DND-41 (cell line): Measurements from ENCODE around the gene PLPP3.

Source experiments
- ATAC-seq: fragments of 200-7000 bp; cut with Tn5 transposase; 3 replicates; pipeline ENCODE4 v1.9.1; 2021; ENCODE audit warnings: low read depth; ENCODE audit not compliant: insufficient read depth
- DNase-seq: peaks from one replicate; pipeline ENCODE4 v3.0.0-alpha.2; 2020
- H2AFZ ChIP-seq: 2 replicates; pipeline ENCODE4 v1.6.0; 2012; ENCODE audit warnings: low read depth, low read length
- H3K27ac ChIP-seq: 2 replicates; pipeline ENCODE4 v1.5.1; 2012; ENCODE audit warnings: low read length, inconsistent platforms
- H3K27me3 ChIP-seq: fragments of 200-600 bp; sonication (generic); 2 replicates; pipeline ENCODE4 v1.6.0; 2012; ENCODE audit warnings: low read length, mild to moderate bottlenecking, inconsistent platforms; ENCODE audit not compliant: insufficient read depth, poor library complexity
- H3K36me3 ChIP-seq: 2 replicates; pipeline ENCODE4 v1.5.1; 2012; ENCODE audit warnings: low read length, inconsistent platforms; ENCODE audit not compliant: insufficient read depth
- H3K4me1 ChIP-seq: 2 replicates; pipeline ENCODE4 v1.5.1; 2012; ENCODE audit warnings: mild to moderate bottlenecking, low read length; ENCODE audit not compliant: insufficient read depth
- H3K4me2 ChIP-seq: 2 replicates; pipeline ENCODE4 v1.6.0; 2012; ENCODE audit warnings: mild to moderate bottlenecking, moderate library complexity, low read length, inconsistent platforms; ENCODE audit not compliant: insufficient read depth
- H3K4me3 ChIP-seq, 2 experiments: fragments of 200-600 bp in 1 of 2; shearing (Covaris generic) in 1 of 2; 2 replicates each; pipeline ENCODE4 v1.5.1; 2012 to 2016; ENCODE audit warnings: inconsistent platforms in 2 of 2, low read length in 2 of 2, mild to moderate bottlenecking in 2 of 2, low read depth in 1 of 2, moderate library complexity in 1 of 2
- H3K79me2 ChIP-seq: 2 replicates; pipeline ENCODE4 v1.6.0; 2012; ENCODE audit warnings: low read length, inconsistent platforms; ENCODE audit not compliant: insufficient read depth
- H3K9ac ChIP-seq: 2 replicates; pipeline ENCODE4 v1.6.0; 2012; ENCODE audit warnings: low read depth, mild to moderate bottlenecking, inconsistent platforms, low read length, moderate library complexity
- H3K9me3 ChIP-seq: 2 replicates; pipeline ENCODE4 v1.5.1; 2012; ENCODE audit warnings: low read length, moderate library complexity, mild to moderate bottlenecking, inconsistent platforms; ENCODE audit not compliant: insufficient read depth, severe bottlenecking
- H4K20me1 ChIP-seq: 2 replicates; pipeline ENCODE4 v1.6.0; 2012; ENCODE audit warnings: low read length; ENCODE audit not compliant: insufficient read depth
- EZH2 ChIP-seq: IDR thresholded peaks from 3 replicates; pipeline ENCODE4 v1.6.1; 2012; ENCODE audit warnings: borderline replicate concordance, low read depth, mild to moderate bottlenecking, moderate library complexity, low read length, inconsistent platforms; ENCODE audit not compliant: severe bottlenecking
- TF ChIP-seq, protein P1 (sequence below): IDR thresholded peaks from 2 replicates; pipeline ENCODE4 v1.5.1; 2012; ENCODE audit warnings: borderline replicate concordance, low read length, moderate library complexity, mild to moderate bottlenecking; ENCODE audit not compliant: poor library complexity, severe bottlenecking; ENCODE audit errors: extremely low read depth

The PLPP3 gene

DNA sequence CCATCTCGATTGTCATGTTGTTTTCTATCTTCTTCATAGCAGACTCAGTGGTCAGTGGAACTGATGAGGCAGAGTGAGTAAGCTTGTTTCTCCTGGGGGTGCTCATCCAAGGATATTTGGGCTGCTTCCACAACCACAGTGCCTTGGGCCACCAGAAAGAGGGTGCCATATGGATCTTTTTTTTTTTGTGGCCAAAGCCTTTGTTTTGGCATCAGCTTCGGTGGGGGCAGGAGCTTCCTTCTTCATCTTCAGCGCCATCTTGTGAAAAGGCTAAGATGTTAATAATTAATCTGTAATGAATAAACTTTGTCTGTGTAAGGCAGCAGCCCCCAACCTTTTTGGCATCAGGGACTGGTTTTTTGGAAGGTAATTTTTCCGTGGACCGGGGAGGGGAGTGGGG, 6.6 kb upstream of the PLPP3 start:
- Histone ChIP-seq H3K9me3 (no peaks in the 10 kb centered on the region), H3K4me2 (no peak overlapping the region), H3K9ac (no peak overlapping the region), H3K36me3 (no peaks in the 10 kb centered on the region), H3K4me1 (no peaks in the 10 kb centered on the region), H3K4me3 (no peak overlapping the region), H3K27me3 (no peaks in the 10 kb centered on the region), H2AFZ (no peak overlapping the region), H4K20me1 (no peaks in the 10 kb centered on the region), H3K27ac (no peak overlapping the region), H3K79me2 (no peaks in the 10 kb centered on the region)
- ATAC-seq (no peak), DNase-seq (no peak)
- TF ChIP-seq, protein P1, sequence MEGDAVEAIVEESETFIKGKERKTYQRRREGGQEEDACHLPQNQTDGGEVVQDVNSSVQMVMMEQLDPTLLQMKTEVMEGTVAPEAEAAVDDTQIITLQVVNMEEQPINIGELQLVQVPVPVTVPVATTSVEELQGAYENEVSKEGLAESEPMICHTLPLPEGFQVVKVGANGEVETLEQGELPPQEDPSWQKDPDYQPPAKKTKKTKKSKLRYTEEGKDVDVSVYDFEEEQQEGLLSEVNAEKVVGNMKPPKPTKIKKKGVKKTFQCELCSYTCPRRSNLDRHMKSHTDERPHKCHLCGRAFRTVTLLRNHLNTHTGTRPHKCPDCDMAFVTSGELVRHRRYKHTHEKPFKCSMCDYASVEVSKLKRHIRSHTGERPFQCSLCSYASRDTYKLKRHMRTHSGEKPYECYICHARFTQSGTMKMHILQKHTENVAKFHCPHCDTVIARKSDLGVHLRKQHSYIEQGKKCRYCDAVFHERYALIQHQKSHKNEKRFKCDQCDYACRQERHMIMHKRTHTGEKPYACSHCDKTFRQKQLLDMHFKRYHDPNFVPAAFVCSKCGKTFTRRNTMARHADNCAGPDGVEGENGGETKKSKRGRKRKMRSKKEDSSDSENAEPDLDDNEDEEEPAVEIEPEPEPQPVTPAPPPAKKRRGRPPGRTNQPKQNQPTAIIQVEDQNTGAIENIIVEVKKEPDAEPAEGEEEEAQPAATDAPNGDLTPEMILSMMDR: no peak
- TF ChIP-seq EZH2: no peak

DNA sequence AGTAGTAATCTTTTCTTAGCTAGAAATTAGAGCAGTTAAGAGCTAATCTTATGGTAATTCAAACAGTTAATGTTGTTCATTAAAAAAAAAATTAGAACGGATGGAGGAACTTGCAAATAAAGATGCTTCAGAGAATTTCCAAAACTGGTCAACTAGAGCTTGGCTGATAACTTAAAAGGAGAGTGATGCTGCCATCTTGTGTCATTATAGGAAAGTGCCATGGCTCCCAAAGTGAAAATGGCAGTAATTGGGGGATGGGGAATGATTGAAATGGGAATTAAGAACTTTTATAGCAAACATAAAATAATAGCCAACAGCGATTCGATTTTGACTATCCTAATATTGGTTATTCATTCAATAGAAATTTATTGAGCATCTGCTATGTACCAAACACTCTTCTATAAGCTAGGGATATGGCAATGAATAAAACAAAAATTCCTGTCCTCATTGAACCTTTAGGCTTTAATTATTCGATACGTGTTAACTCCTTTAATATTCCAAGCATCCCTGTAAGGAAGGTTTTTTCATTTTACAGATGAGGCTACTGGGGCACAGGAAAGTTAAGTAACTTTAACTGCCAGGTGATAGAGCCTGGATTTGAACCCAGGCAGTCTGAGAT, 5.7 kb upstream of the PLPP3 start:
- no peak for TF ChIP-seq EZH2
- TF ChIP-seq, protein P1: peak; percentile 93
- H3K4me3 ChIP-seq: no peak overlapping the region
- H3K27ac ChIP-seq: no peak overlapping the region
- no peaks in the 10 kb centered on the region for H3K27me3 ChIP-seq
- H3K79me2 ChIP-seq: no peaks in the 10 kb centered on the region
- DNase-seq (peak; percentile 36), ATAC-seq (peak; percentile 48; the same call in 1 of the 3 replicates)
- H2AFZ ChIP-seq: no peak overlapping the region
- no peaks in the 10 kb centered on the region for H4K20me1 ChIP-seq
- H3K9me3 ChIP-seq: no peaks in the 10 kb centered on the region
- peak overlapping the region; percentile 4; the same call in 1 of the 2 replicates for H3K4me2 ChIP-seq
- no peaks in the 10 kb centered on the region for H3K36me3 ChIP-seq
- H3K9ac ChIP-seq: no peak overlapping the region
- peaks cover 2% of the 10 kb centered on the region for H3K4me1 ChIP-seq

- H3K9me3 ChIP-seq: no peaks in the 10 kb centered on the region
- H3K9ac ChIP-seq: no peak overlapping the region
- H3K4me3 ChIP-seq: no peak overlapping the region
- H3K4me1 ChIP-seq: peaks cover 5% of the 10 kb centered on the region
- ATAC-seq (no peak), DNase-seq (no peak)
- TF ChIP-seq, protein P1: no peak
- TF ChIP-seq EZH2: no peak
- H2AFZ ChIP-seq: no peak overlapping the region
- no peaks in the 10 kb centered on the region for H4K20me1 ChIP-seq
- no peaks in the 10 kb centered on the region for H3K36me3 ChIP-seq
- H3K27me3 ChIP-seq: no peaks in the 10 kb centered on the region
- H3K27ac ChIP-seq: no peak overlapping the region
- no peaks in the 10 kb centered on the region for H3K79me2 ChIP-seq
- no peak overlapping the region for H3K4me2 ChIP-seq
Observed at GRCh38 chr1:56583957-56584468, 4.7 kb upstream of the PLPP3 start.
